K562 (cell line): ENCODE measurements around the gene PARD3B. TPM values are rescaled to one million over a fixed set of nuclear protein-coding genes. Genes with fewer than 3 reads are reported as not detected.

ENCODE experiments used
- ARID1B ChIP-seq: fragments of 450-650 bp; IDR thresholded peaks from 2 replicates; pipeline ENCODE4 v1.6.1; 2016; ENCODE audit warnings: antibody characterized with exemption, mild to moderate bottlenecking, inconsistent platforms
- BMI1 ChIP-seq: fragments of 150-350 bp; IDR thresholded peaks from 2 replicates; pipeline ENCODE4 v1.6.1; 2014; ENCODE audit warnings: low read length
- CBFA2T2 ChIP-seq: fragments of 450-650 bp; conservative IDR thresholded peaks from 2 replicates; pipeline ENCODE4 v1.6.1; 2017; ENCODE audit warnings: mild to moderate bottlenecking
- DPF2 ChIP-seq: fragments of 450-650 bp; IDR thresholded peaks from 2 replicates; pipeline ENCODE4 v1.6.1; 2016
- EP300 ChIP-seq: IDR thresholded peaks from 2 replicates; pipeline ENCODE4 v1.6.1; 2012; ENCODE audit warnings: low read length, improper control_type of control experiment
- HDAC3 ChIP-seq: fragments of 450-650 bp; IDR thresholded peaks from 2 replicates; pipeline ENCODE4 v1.6.1; 2018; ENCODE audit warnings: borderline replicate concordance, mild to moderate bottlenecking, moderate library complexity; ENCODE audit not compliant: partially characterized antibody
- KLF16 ChIP-seq: IDR thresholded peaks from 2 replicates; pipeline ENCODE4 v1.6.1; 2016; ENCODE audit warnings: antibody characterized with exemption
- MAFG ChIP-seq: fragments of 450-650 bp; conservative IDR thresholded peaks from 2 replicates; pipeline ENCODE4 v1.6.1; 2016; ENCODE audit warnings: missing genetic modification characterization, missing compliant biosample characterization
- MEF2A ChIP-seq: IDR thresholded peaks from 2 replicates; pipeline ENCODE4 v1.6.1; 2011; ENCODE audit warnings: low read depth, mild to moderate bottlenecking, low read length, moderate library complexity; ENCODE audit not compliant: control insufficient read depth
- MITF ChIP-seq: IDR thresholded peaks from 2 replicates; pipeline ENCODE4 v1.6.1; 2014; ENCODE audit warnings: antibody characterized with exemption
- MTA2 ChIP-seq: fragments of 450-650 bp; IDR thresholded peaks from 2 replicates; pipeline ENCODE4 v1.6.1; 2016; ENCODE audit warnings: low read depth
- RAD21 ChIP-seq, 2 experiments: fragments of 250-450 bp in 1 of 2; fragments of 450-650 bp in 1 of 2; sonication (Bioruptor Pico) in 1 of 2; formaldehyde crosslinking in 1 of 2; IDR thresholded peaks in 1 of 2; conservative IDR thresholded peaks in 1 of 2; 2 replicates each; pipeline versions ENCODE4 v1.4.0 to v1.8.0; 2020 to 2022; ENCODE audit warnings: mild to moderate bottlenecking in 2 of 2, moderate library complexity in 1 of 2
- SMAD4 ChIP-seq: fragments of 250-450 bp; sonication (Bioruptor Pico); conservative IDR thresholded peaks from 2 replicates; pipeline ENCODE4 v1.8.0; 2021; ENCODE audit warnings: inconsistent platforms, mild to moderate bottlenecking, moderate library complexity
- SMARCA4 ChIP-seq: fragments of 450-650 bp; IDR thresholded peaks from 2 replicates; pipeline ENCODE4 v1.6.1; 2016
- SPI1 ChIP-seq: IDR thresholded peaks from 2 replicates; pipeline ENCODE4 v1.6.1; 2011; ENCODE audit warnings: low read depth, low read length, control low read depth, borderline replicate concordance
- ZNF140 ChIP-seq: fragments of 250-450 bp; sonication (Bioruptor Pico); IDR thresholded peaks from 2 replicates; pipeline ENCODE4 v1.8.0; 2021; ENCODE audit warnings: moderate library complexity, mild to moderate bottlenecking, inconsistent platforms
- polyA plus RNA-seq, 8 experiments: library from polyadenylated mRNA; depleted of rRNA in 4 of 8; stranded (reverse) in 5 of 8; unstranded in 3 of 8; fragments of >200 nt; fragmentation: Nextera tagmentation in 2 of 8; fragmentation: Illumina TruSeq in 1 of 8; extraction: Ambion mirVana in 2 of 8; extraction: Trizol in 1 of 8; gene quantifications; 2 replicates each; pipeline versions ENCODE4 v1.2.1 to v1.2.3, GENCODE V29; 2011 to 2014; ENCODE audit warnings: inconsistent platforms in 1 of 8, missing spikeins in 1 of 8
- total RNA-seq, 7 experiments: library from RNA; depleted of rRNA in 6 of 7; stranded (reverse); fragments of >200 nt in 6 of 7; fragmentation: Illumina TruSeq in 2 of 7; extraction: Trizol in 2 of 7; gene quantifications; 2 replicates each; pipeline versions ENCODE4 v1.2.1 to v1.2.3, GENCODE V29; 2011 to 2021; ENCODE audit warnings: low replicate concordance in 1 of 7
- TF ChIP-seq, protein P1 (sequence below): fragments of 450-650 bp; IDR thresholded peaks from 2 replicates; pipeline ENCODE4 v1.7.0; 2016; ENCODE audit warnings: borderline replicate concordance
- TF ChIP-seq, protein P2 (sequence below), 2 experiments: IDR thresholded peaks; 2 replicates each; pipeline ENCODE4 v1.6.1; 2011; ENCODE audit warnings: borderline replicate concordance in 1 of 2, control low read depth in 1 of 2, low read depth in 1 of 2, low read length in 1 of 2, mild to moderate bottlenecking in 1 of 2, mixed read lengths in 1 of 2, moderate library complexity in 1 of 2; ENCODE audit not compliant: insufficient read depth in 1 of 2, insufficient read length in 1 of 2, poor library complexity in 1 of 2, severe bottlenecking in 1 of 2; ENCODE audit errors: extremely low read depth in 1 of 2
- TF ChIP-seq, protein P3 (sequence below): sonication (generic); formaldehyde crosslinking; IDR thresholded peaks from 2 replicates; pipeline ENCODE4 v1.8.0; 2022; ENCODE audit warnings: mild to moderate bottlenecking, missing genetic modification reagents, borderline replicate concordance

Gene PARD3B
- total and polyA plus RNA-seq, 9 of the 15 experiments (the other 6 are each of a cell fraction or from before 2014, with no cell fraction given), result 0.15 to 3.0 (median 1.1) TPM

DNA sequence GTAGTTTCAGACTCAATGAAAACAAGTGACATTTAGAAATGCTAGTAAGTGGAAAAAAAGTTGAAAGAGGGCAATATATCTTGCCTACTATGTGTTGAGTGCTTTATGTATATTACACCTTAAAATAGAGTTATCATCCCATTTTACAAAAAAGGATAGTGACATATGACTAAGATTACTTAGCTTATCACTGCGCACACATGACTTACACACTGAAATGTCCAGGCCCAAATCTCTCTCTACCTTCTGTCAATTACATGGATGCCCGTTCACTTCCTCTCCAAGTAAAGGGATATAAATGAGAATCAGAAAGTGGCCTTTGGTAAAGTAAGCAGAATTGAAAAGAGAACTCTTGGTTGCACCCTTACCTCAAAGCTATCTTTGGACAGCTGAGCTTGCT lies 3.6 kb upstream of the PARD3B start (continued):
- TF ChIP-seq, protein P1, sequence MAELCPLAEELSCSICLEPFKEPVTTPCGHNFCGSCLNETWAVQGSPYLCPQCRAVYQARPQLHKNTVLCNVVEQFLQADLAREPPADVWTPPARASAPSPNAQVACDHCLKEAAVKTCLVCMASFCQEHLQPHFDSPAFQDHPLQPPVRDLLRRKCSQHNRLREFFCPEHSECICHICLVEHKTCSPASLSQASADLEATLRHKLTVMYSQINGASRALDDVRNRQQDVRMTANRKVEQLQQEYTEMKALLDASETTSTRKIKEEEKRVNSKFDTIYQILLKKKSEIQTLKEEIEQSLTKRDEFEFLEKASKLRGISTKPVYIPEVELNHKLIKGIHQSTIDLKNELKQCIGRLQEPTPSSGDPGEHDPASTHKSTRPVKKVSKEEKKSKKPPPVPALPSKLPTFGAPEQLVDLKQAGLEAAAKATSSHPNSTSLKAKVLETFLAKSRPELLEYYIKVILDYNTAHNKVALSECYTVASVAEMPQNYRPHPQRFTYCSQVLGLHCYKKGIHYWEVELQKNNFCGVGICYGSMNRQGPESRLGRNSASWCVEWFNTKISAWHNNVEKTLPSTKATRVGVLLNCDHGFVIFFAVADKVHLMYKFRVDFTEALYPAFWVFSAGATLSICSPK, result no peak
- peak; percentile 73 for TF ChIP-seq CBFA2T2
- TF ChIP-seq DPF2, result peak; percentile 67
- TF ChIP-seq SMARCA4, result peak; percentile 57; the same call in 1 of the 2 replicates
- TF ChIP-seq, protein P2, sequence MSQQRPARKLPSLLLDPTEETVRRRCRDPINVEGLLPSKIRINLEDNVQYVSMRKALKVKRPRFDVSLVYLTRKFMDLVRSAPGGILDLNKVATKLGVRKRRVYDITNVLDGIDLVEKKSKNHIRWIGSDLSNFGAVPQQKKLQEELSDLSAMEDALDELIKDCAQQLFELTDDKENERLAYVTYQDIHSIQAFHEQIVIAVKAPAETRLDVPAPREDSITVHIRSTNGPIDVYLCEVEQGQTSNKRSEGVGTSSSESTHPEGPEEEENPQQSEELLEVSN (IDR thresholded peaks at IDR 0.05; ENCODE audit: borderline replicate concordance in 1 of 2, extremely low read depth in 1 of 2, insufficient read depth in 1 of 2, insufficient read length in 1 of 2, low read depth in 1 of 2, low read length in 1 of 2, poor library complexity in 1 of 2, severe bottlenecking in 1 of 2), result no peak
- no peak for TF ChIP-seq ZNF140
- TF ChIP-seq MTA2, result 0 out of 2 replicates have a peak, but pooled peaks have one; percentile 36
- peak; percentile 57 for TF ChIP-seq HDAC3
- 0 out of 2 replicates have a peak, but pooled peaks have one; percentile 43 for TF ChIP-seq MEF2A
- TF ChIP-seq MAFG (tag), result peak; percentile 20; the same call in 1 of the 2 replicates
- peak; percentile 65 for TF ChIP-seq EP300
- peak; percentile 66; the same call in 1 of the 2 replicates for TF ChIP-seq SPI1
- peak; percentile 57; the same call in 1 of the 2 replicates for TF ChIP-seq MITF
- 0 out of 4 replicates have a peak, but pooled peaks of 1 of the 2 experiments have one; percentile 0 for TF ChIP-seq RAD21 (CRISPR knock-in tag; conservative IDR thresholded peaks at IDR 0.05 in 1 of 2, IDR thresholded peaks at IDR 0.05 in 1 of 2)
- peak; percentile 40; the same call in 1 of the 2 replicates for TF ChIP-seq SMAD4 (CRISPR knock-in tag)
- no peak for TF ChIP-seq BMI1
- peak; percentile 86 for TF ChIP-seq ARID1B
- TF ChIP-seq KLF16, result no peak; the same call in 1 of the 2 replicates
- TF ChIP-seq, protein P3, sequence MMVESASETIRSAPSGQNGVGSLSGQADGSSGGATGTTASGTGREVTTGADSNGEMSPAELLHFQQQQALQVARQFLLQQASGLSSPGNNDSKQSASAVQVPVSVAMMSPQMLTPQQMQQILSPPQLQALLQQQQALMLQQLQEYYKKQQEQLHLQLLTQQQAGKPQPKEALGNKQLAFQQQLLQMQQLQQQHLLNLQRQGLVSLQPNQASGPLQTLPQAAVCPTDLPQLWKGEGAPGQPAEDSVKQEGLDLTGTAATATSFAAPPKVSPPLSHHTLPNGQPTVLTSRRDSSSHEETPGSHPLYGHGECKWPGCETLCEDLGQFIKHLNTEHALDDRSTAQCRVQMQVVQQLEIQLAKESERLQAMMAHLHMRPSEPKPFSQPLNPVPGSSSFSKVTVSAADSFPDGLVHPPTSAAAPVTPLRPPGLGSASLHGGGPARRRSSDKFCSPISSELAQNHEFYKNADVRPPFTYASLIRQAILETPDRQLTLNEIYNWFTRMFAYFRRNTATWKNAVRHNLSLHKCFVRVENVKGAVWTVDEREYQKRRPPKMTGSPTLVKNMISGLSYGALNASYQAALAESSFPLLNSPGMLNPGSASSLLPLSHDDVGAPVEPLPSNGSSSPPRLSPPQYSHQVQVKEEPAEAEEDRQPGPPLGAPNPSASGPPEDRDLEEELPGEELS (CRISPR knock-in tag), result no peak
